ENCODE measurements around the gene PLEKHG4. TPM values are rescaled to one million over a fixed set of nuclear protein-coding genes. Genes with fewer than 3 reads are reported as not detected.

Gene PLEKHG4
- 10 to 100 TPM in 1 of 2 donors, 1 to 10 TPM in 1; 7.7 to 57.8 TPM for total RNA-seq

- Histone ChIP-seq H3K27me3 (replicated peaks; ENCODE audit: insufficient read depth) (no peaks in the 10 kb centered on the region), H3K4me3 (peak within 1 kb of the TSS; percentile 44 to 48), H3K27ac (peak within 1 kb of the TSS; percentile 1 to 22), H3K9me3 (no peaks in the 10 kb centered on the region), H3K4me1 (replicated peaks) (peaks cover 4% of the 10 kb centered on the region), H3K36me3 (no peaks in the 10 kb centered on the region)
- TF ChIP-seq CTCF (IDR thresholded peaks at IDR 0.05) (peak; percentile 72 to 91 (median 80)), POLR2AphosphoS5 (IDR thresholded peaks at IDR 0.05) (no peak)
- intact Hi-C loops (cut with DNase I): loop anchor here (10.0 kb wide), 1 partner anchor 115 kb away; the partner anchor contains the start of gene TPPP3
- 66% methylated on average over 33 of the region's 83 CpGs for WGBS
- DNase-seq (ENCODE audit: low spot score): peak; percentile 55
These were observed at the start of gene PLEKHG4 for GRCh38 chr16:67279296-67280089. PLEKHG4 (plus strand) TSS chr16:67279532; CDS start chr16:67280045, 513 bp downstream.

GRCh38 chr16:67229906-67230808, 49.2 kb upstream of the PLEKHG4 start:
- Histone ChIP-seq H3K9me3 (no peaks in the 10 kb centered on the region), H3K4me1 (replicated peaks) (no peaks in the 10 kb centered on the region), H3K36me3 (peaks cover 3 to 23% of the 10 kb centered on the region in 2 donors), H3K4me3 (no peak overlapping the region), H3K27me3 (replicated peaks; ENCODE audit: insufficient read depth) (no peaks in the 10 kb centered on the region), H3K27ac (no peak overlapping the region)
- intact Hi-C loops (cut with DNase I): no loop called here
- no peak for DNase-seq (ENCODE audit: low spot score)
- WGBS: 88% methylated on average over 32 of the region's 32 CpGs
- TF ChIP-seq POLR2A (IDR thresholded peaks at IDR 0.05) (no peak), CTCF (IDR thresholded peaks at IDR 0.05) (no peak), POLR2AphosphoS5 (IDR thresholded peaks at IDR 0.05) (no peak)

- no peak overlapping the region for H3K27ac ChIP-seq
- no peak overlapping the region for H3K4me3 ChIP-seq
- H3K27me3 ChIP-seq (replicated peaks; ENCODE audit: insufficient read depth): no peaks in the 10 kb centered on the region
- H3K9me3 ChIP-seq: no peaks in the 10 kb centered on the region
- H3K36me3 ChIP-seq: peaks cover 3 to 23% of the 10 kb centered on the region in 2 donors
- no peaks in the 10 kb centered on the region for H3K4me1 ChIP-seq (replicated peaks)
- intact Hi-C loops (cut with DNase I): no loop called here
- WGBS: 84% methylated on average over 12 of the region's 12 CpGs
- TF ChIP-seq CTCF (IDR thresholded peaks at IDR 0.05) (no peak), POLR2A (IDR thresholded peaks at IDR 0.05) (no peak), POLR2AphosphoS5 (IDR thresholded peaks at IDR 0.05) (no peak)
- no peak for DNase-seq (ENCODE audit: low spot score)
These were observed 48.3 kb upstream of the PLEKHG4 start for GRCh38 chr16:67230809-67231660.

- H3K4me1 ChIP-seq (replicated peaks): no peaks in the 10 kb centered on the region
- H3K36me3 ChIP-seq: peaks cover 3 to 23% of the 10 kb centered on the region in 2 donors
- no peak overlapping the region for H3K27ac ChIP-seq
- 50% methylated on average over 7 of the region's 7 CpGs for WGBS
- no peaks in the 10 kb centered on the region for H3K9me3 ChIP-seq
- no peaks in the 10 kb centered on the region for H3K27me3 ChIP-seq (replicated peaks; ENCODE audit: insufficient read depth)
- no peak for TF ChIP-seq POLR2A (IDR thresholded peaks at IDR 0.05)
- TF ChIP-seq POLR2AphosphoS5 (IDR thresholded peaks at IDR 0.05): peak; percentile 8
- DNase-seq (ENCODE audit: low spot score): no peak
- intact Hi-C loops (cut with DNase I): no loop called here
- H3K4me3 ChIP-seq: no peak overlapping the region
These were observed 45.7 kb upstream of the PLEKHG4 start for GRCh38 chr16:67233596-67233995.
